Hematopoietic multipotent progenitor cell (in vitro differentiated cells): ENCODE results near the gene NLRC5. TPM values are rescaled to one million over a fixed set of nuclear protein-coding genes. Genes with fewer than 3 reads are reported as not detected.

Experiments used
- DNase-seq, 3 donors: peaks; one replicate each; pipeline ENCODE4 v3.0.0-alpha.2; 2011 to 2015; ENCODE audit warnings: low read depth in 2 of 3, low spot score in 2 of 3
- total RNA-seq: library from RNA; depleted of rRNA; stranded (reverse); fragments of >200 nt; gene quantifications from one replicate; pipeline ENCODE4 v1.2.3, GENCODE V29; 2012

The NLRC5 gene
- total RNA-seq, 1 donor = 78.1 TPM

GRCh38 chr16:57022445-57022844 lies 33.1 kb downstream of the NLRC5 start:
- DNase-seq = no peak

DNA sequence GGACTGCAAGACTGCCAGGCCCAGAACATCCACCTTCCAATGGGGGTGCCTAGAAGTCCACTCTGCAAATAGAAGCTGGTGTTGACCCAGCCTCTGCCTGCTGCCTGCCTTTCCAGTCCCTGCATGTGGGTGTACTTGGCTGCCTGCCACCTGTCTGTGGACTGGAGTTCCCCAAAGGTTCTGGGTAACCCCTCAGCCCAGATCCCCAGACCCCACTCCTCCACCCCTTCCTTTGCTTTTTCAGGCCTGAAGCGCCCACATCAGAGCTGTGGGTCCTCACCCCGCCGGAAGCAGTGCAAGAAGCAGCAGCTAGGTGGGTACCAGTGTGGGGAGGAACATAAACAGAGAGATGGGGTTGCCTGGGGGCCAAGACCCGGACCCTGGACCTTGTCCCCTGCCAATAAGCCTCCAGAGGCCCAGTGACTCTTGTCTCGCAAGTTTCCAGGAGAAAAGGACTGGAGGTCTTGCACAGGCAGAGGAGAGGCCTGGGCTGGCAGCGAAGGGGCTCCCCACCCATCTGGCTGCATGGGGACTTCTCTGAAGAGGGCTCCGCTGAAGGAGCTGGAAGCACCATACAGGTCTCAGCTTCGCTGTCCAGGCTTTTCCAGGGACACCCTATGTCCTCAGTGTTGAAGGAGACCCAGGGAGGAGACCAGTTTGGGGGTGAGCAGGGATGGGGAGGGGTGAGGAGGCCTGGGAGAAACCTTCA lies 34.3 kb downstream of the NLRC5 start:
- peak in 1 of 3 donors; percentile 57 for DNase-seq

DNA sequence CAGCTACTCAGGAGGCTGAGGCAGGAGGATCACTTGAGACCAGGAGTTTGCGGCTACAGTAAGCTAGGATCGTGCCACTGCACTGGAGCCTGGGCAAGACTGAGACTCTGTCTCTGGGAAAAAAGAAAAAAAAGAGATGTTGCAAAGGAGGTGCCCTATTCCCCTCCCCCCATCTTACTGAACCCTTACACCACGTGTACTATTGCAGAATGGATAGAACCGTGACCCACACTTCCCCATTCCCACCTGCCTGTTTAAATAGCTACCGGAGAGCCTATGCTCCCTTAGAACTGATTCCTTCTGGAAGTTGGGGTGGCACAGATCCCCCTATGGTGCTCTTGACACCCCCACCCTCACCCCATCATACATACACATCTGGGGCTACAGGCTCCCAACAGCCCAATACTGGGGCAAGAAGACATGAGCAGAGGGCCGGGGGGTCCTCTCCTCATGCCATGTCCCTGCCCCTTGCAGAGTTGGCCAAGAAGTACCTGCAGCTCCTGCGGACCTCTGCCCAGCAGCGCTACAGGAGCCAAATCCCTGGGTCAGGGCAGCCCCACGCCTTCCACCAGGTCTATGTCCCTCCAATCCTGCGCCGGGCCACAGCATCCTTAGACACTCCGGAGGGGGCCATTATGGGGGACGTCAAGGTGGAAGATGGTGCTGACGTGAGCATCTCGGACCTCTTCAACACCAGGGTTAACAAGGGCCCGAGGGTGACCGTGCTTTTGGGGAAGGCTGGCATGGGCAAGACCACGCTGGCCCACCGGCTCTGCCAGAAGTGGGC lies 35.7 kb downstream of the NLRC5 start:
- DNase-seq = no peak

DNA sequence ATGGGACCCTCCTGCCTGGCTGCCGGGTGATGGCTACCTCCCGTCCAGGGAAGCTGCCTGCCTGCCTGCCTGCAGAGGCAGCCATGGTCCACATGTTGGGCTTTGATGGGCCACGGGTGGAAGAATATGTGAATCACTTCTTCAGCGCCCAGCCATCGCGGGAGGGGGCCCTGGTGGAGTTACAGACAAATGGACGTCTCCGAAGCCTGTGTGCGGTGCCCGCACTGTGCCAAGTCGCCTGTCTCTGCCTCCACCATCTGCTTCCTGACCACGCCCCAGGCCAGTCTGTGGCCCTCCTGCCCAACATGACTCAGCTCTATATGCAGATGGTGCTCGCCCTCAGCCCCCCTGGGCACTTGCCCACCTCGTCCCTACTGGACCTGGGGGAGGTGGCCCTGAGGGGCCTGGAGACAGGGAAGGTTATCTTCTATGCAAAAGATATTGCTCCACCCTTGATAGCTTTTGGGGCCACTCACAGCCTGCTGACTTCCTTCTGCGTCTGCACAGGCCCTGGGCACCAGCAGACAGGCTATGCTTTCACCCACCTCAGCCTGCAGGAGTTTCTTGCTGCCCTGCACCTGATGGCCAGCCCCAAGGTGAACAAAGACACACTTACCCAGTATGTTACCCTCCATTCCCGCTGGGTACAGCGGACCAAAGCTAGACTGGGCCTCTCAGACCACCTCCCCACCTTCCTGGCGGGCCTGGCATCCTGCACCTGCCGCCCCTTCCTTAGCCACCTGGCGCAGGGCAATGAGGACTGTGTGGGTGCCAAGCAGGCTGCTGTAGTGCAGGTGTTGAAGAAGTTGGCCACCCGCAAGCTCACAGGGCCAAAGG lies 36.8 kb downstream of the NLRC5 start:
- peak in 2 of 3 donors; percentile 82 to 87 for DNase-seq

DNA sequence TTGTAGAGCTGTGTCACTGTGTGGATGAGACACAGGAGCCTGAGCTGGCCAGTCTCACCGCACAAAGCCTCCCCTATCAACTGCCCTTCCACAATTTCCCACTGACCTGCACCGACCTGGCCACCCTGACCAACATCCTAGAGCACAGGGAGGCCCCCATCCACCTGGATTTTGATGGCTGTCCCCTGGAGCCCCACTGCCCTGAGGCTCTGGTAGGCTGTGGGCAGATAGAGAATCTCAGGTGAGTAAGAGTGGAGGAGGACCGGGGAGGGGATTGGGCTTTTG lies 37.4 kb downstream of the NLRC5 start:
- DNase-seq = no peak

- DNase-seq = no peak
Observed at GRCh38 chr16:57027067-57027466, 37.7 kb downstream of the NLRC5 start.

GRCh38 chr16:57028086-57028485 lies 38.7 kb downstream of the NLRC5 start:
- DNase-seq = no peak

GRCh38 chr16:57029161-57030160 lies 40.1 kb downstream of the NLRC5 start:
- no peak for DNase-seq

- DNase-seq = no peak
Observed at GRCh38 chr16:57030346-57030902, 41.1 kb downstream of the NLRC5 start.

- DNase-seq = no peak
Observed at GRCh38 chr16:57031156-57031555, 41.8 kb downstream of the NLRC5 start.

GRCh38 chr16:57032346-57032745 lies 43.0 kb downstream of the NLRC5 start:
- DNase-seq = no peak

- DNase-seq = no peak
Observed at GRCh38 chr16:57032931-57033330, 43.6 kb downstream of the NLRC5 start.

GRCh38 chr16:57036315-57036714 lies 47.0 kb downstream of the NLRC5 start:
- DNase-seq = no peak

DNA sequence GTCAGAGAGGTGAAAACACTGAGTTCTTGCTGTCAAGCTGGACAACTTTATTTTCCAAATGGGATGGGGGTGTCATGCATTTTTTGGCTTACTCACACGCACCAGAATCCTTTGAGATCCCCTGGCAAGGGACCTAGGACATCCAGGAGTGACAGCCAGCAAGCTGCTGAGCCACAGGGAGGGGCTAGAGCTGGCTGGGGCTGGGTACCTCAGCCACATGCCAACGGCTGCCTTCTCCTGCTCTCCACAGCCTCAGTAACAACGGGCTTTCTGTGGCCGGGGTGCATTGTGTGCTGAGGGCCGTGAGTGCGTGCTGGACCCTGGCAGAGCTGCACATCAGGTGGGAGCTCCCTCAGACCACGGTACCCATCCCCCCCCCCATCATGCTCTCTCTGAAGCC lies 47.6 kb downstream of the NLRC5 start:
- DNase-seq = no peak

- DNase-seq = no peak
Observed at GRCh38 chr16:57038166-57038565, 48.8 kb downstream of the NLRC5 start.

DNA sequence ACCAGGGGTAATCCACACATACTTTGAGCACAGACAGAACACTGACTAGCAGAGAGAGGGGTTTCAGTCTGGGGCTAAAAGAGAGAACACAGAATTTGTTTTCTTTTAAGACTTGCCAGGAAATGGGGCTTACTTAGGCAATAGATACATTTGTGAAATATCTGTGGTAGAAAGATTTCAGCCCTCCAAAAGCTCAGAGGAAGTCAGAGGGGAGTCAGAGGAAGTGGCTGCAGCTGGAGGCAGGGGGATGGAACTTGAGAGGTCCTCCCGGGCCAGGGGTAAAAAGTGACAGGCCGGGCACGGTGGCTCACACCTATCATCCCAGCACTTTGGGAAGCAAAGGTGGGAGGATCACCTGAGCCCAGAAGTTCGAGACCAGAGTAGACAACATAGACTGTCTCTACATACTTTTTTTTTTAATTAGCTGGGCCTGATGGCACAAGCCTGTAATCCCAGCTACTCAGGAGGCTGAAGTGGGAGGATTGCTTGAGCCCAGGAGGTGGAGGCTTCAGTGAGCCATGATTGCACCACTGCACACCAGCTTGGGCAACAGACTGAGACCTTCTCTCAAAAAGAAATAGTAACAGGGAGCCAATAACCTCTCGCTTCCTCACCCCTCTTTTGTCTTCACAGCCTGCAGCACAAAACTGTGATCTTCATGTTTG lies 49.9 kb downstream of the NLRC5 start:
- DNase-seq = peak in 2 of 3 donors; percentile 34 to 52

- DNase-seq = peak in 1 of 3 donors; percentile 50
Observed at GRCh38 chr16:57041182-57042156, 52.1 kb downstream of the NLRC5 start.
